ENCODE measurements around the gene ADAMTS15. TPM values are rescaled to one million over a fixed set of nuclear protein-coding genes. Genes with fewer than 3 reads are reported as not detected.
A peak's percentile ranks its signal among the peaks of the same experiment; 100 is the strongest.

The ADAMTS15 gene
- total RNA-seq, 4 donors from 2014 or later: 1.6 to 8.2 (median 2.4) TPM

DNA sequence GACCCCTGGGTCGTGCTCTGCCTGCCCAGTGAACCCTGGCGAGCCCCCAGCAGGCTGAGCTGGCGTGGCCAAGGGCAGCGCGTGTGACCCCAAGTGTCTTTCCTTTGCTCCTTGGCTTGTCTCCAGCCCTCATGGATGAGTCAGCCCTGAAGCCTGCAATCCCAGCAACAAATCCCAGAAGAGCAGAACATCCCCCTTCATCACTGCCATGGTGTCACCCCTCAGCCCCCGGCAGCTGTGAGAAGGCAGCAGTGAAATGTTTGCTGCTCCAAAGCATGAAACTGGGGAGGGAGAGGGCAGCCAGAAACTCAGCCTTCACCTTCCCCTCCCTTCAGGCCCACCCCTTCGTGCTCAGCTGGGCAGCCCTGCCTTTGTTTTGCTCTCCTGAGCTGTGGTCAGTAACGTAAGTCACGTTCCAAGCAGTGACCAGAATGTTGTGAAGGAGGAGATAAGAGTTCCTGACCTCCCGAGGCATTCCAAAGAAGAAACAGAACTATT, 29.8 kb downstream of the ADAMTS15 start:
- TF ChIP-seq POLR2AphosphoS5 (IDR thresholded peaks at IDR 0.05) (peak; percentile 38 to 46 (median 38)), EP300 (IDR thresholded peaks at IDR 0.05; ENCODE audit: low read depth) (no peak), POLR2A (IDR thresholded peaks at IDR 0.05) (no peak)
- TF ChIP-seq, protein P1, sequence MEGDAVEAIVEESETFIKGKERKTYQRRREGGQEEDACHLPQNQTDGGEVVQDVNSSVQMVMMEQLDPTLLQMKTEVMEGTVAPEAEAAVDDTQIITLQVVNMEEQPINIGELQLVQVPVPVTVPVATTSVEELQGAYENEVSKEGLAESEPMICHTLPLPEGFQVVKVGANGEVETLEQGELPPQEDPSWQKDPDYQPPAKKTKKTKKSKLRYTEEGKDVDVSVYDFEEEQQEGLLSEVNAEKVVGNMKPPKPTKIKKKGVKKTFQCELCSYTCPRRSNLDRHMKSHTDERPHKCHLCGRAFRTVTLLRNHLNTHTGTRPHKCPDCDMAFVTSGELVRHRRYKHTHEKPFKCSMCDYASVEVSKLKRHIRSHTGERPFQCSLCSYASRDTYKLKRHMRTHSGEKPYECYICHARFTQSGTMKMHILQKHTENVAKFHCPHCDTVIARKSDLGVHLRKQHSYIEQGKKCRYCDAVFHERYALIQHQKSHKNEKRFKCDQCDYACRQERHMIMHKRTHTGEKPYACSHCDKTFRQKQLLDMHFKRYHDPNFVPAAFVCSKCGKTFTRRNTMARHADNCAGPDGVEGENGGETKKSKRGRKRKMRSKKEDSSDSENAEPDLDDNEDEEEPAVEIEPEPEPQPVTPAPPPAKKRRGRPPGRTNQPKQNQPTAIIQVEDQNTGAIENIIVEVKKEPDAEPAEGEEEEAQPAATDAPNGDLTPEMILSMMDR (IDR thresholded peaks at IDR 0.05): no peak
- peak overlapping the region; percentile 45 to 64 (median 60) for H3K27ac ChIP-seq
- in situ Hi-C loops (cut with MboI; ENCODE audit: low pct_ligation_motif_present in 1 of 4, low pct_unique_long_range_greater_than_20kb in 1 of 4, low sequenced_read_pairs in 3 of 4) (no loop called here), intact Hi-C loops (cut with DNase I; ENCODE audit: low total_unique reads) (loop anchor here (5.0 kb wide), 1 partner anchor 1149 kb away; no protein-coding TSS in a partner anchor)
- WGBS, 2 donors (ENCODE audit: low coverage in 1 of 2): 33 to 62% methylated on average over 5 to 10 of the region's 10 CpGs
- H3K4me1 ChIP-seq: peaks cover 5 to 18% (median 17%) of the 10 kb centered on the region in 4 donors
- H3K4me3 ChIP-seq: no peak overlapping the region
- no peaks in the 10 kb centered on the region for H3K27me3 ChIP-seq
- DNase-seq: peak; percentile 48
- no peaks in the 10 kb centered on the region for H3K9me3 ChIP-seq
- no peaks in the 10 kb centered on the region for H3K36me3 ChIP-seq

DNA sequence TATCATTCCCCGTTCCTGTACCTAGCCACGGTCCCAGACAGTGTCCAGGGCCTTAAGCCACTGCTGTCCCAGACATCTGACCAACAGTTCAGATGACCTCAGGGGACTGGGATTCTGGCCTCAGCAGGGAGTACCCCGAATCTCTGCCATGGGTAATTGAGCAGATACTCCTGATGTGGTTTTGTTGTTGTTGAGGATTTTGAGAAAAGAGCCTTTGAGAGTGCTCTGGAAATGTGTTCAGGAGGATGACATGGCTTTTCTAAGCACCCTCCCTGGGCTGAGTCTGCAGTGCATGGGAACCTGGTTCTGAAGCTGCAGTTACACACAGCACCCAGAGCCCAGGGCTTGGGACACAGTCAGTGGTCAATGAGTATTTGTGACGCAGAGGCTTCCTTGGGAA, 30.4 kb downstream of the ADAMTS15 start:
- 60 to 78% methylated on average over 1 to 4 of the region's 4 CpGs for WGBS, 2 donors (ENCODE audit: low coverage in 1 of 2)
- TF ChIP-seq EP300 (IDR thresholded peaks at IDR 0.05; ENCODE audit: low read depth) (no peak), POLR2AphosphoS5 (IDR thresholded peaks at IDR 0.05) (no peak), POLR2A (IDR thresholded peaks at IDR 0.05) (no peak)
- TF ChIP-seq, protein P1 (IDR thresholded peaks at IDR 0.05): no peak
- no peaks in the 10 kb centered on the region for H3K9me3 ChIP-seq

DNA sequence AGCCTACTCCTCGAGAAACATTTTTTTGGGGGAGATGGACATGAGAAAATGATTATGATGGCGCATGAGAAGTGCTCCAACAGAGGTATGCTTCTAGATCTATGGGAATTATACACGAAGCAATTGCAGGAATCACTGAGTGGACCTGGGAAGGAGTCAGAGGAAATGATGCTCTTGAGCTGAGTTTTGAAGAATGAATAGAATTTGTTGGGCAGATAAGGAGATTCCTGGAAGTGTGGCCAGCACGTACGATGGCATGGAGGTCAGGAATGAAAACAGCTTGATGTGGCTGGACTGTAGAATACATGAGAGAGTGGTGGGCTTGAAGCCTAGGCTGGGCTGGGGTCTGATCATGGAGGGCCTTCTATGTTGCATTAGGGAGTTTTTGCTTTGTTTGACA, 31.7 kb downstream of the ADAMTS15 start:
- Histone ChIP-seq H3K36me3 (no peaks in the 10 kb centered on the region), H3K4me1 (peaks cover 5 to 18% (median 17%) of the 10 kb centered on the region in 4 donors), H3K4me3 (no peak overlapping the region), H3K27me3 (no peaks in the 10 kb centered on the region), H3K27ac (no peak overlapping the region), H3K9me3 (no peaks in the 10 kb centered on the region)
- WGBS, 2 donors (ENCODE audit: low coverage in 1 of 2): 86 to 100% methylated on average over 3 to 5 of the region's 5 CpGs
- no peak for DNase-seq
- TF ChIP-seq, protein P1 (IDR thresholded peaks at IDR 0.05): no peak
- TF ChIP-seq EP300 (IDR thresholded peaks at IDR 0.05; ENCODE audit: low read depth): no peak
- intact Hi-C loops (cut with DNase I; ENCODE audit: low total_unique reads): no loop called here
- in situ Hi-C loops (cut with MboI; ENCODE audit: low pct_ligation_motif_present in 1 of 4, low pct_unique_long_range_greater_than_20kb in 1 of 4, low sequenced_read_pairs in 3 of 4): no loop called here

More for the DNA sequence above, 30.4 kb downstream of the ADAMTS15 start:
- DNase-seq: no peak
- Histone ChIP-seq H3K36me3 (no peaks in the 10 kb centered on the region), H3K27ac (peak overlapping the region; percentile 45 to 64 (median 60)), H3K4me1 (peaks cover 5 to 18% (median 17%) of the 10 kb centered on the region in 4 donors), H3K4me3 (no peak overlapping the region), H3K27me3 (no peaks in the 10 kb centered on the region)
- intact Hi-C loops (cut with DNase I; ENCODE audit: low total_unique reads) (loop anchor here (5.0 kb wide), 1 partner anchor 1148 kb away; no protein-coding TSS in a partner anchor), in situ Hi-C loops (cut with MboI; ENCODE audit: low pct_ligation_motif_present in 1 of 4, low pct_unique_long_range_greater_than_20kb in 1 of 4, low sequenced_read_pairs in 3 of 4) (no loop called here)

DNA sequence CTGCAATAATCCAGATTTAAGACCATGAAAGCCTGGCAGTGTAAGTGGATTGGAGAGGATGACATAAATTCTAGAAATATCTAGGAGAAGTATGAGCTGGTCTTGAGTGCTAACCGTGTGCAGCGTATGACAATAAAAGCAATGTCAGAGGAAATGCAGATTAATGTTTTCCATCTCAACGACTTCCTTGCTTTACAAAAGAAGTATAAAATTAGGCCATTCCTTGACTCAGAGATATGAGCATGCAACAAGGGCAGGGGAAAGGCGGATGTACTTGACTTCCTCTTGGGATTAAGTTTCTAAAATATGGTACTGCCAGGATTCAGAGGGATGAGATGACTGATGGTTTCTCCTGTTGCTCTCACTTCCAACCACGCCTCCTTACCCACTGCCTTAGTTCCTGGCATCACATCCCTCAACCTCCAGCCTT, 32.3 kb downstream of the ADAMTS15 start:
- in situ Hi-C loops (cut with MboI; ENCODE audit: low pct_ligation_motif_present in 1 of 4, low pct_unique_long_range_greater_than_20kb in 1 of 4, low sequenced_read_pairs in 3 of 4): no loop called here
- 43 to 61% methylated on average over 3 to 5 of the region's 5 CpGs for WGBS, 2 donors (ENCODE audit: low coverage in 1 of 2)
- intact Hi-C loops (cut with DNase I; ENCODE audit: low total_unique reads): no loop called here

More for the DNA sequence above, 32.3 kb downstream of the ADAMTS15 start:
- Histone ChIP-seq H3K4me3 (no peak overlapping the region), H3K9me3 (no peaks in the 10 kb centered on the region), H3K36me3 (no peaks in the 10 kb centered on the region), H3K27me3 (no peaks in the 10 kb centered on the region), H3K4me1 (peaks cover 5 to 18% (median 17%) of the 10 kb centered on the region in 4 donors), H3K27ac (no peak overlapping the region)
- DNase-seq: no peak
- TF ChIP-seq POLR2A (IDR thresholded peaks at IDR 0.05): no peak
- no peak for TF ChIP-seq EP300 (IDR thresholded peaks at IDR 0.05; ENCODE audit: low read depth)
- no peak for TF ChIP-seq POLR2AphosphoS5 (IDR thresholded peaks at IDR 0.05)
- TF ChIP-seq, protein P1 (IDR thresholded peaks at IDR 0.05): no peak
